GM12878 (cell line): ENCODE measurements around the gene CCBE1.

Experiments used
- CHD1 ChIP-seq: IDR thresholded peaks from 2 replicates; pipeline ENCODE4 v1.6.1; 2012; ENCODE audit warnings: low read depth, low read length, improper control_type of control experiment
- EZH2 ChIP-seq: IDR thresholded peaks from 2 replicates; pipeline ENCODE4 v1.6.1; 2012; ENCODE audit warnings: low read depth, mild to moderate bottlenecking, control low read depth, inconsistent platforms, low read length, borderline replicate concordance; ENCODE audit not compliant: control insufficient read depth
- JUNB ChIP-seq: IDR thresholded peaks from 2 replicates; pipeline ENCODE4 v1.6.1; 2016; ENCODE audit warnings: antibody characterized with exemption, mild to moderate bottlenecking
- MYC ChIP-seq: IDR thresholded peaks from 2 replicates; pipeline ENCODE4 v1.6.1; 2011; ENCODE audit warnings: mild to moderate bottlenecking, low read length, moderate library complexity, inconsistent platforms; ENCODE audit not compliant: insufficient read depth, insufficient replicate concordance, insufficient read length, severe bottlenecking
- RAD51 ChIP-seq: fragments of 450-650 bp; IDR thresholded peaks from 2 replicates; pipeline ENCODE4 v1.6.1; 2016; ENCODE audit warnings: moderate library complexity, mild to moderate bottlenecking, inconsistent platforms
- ZNF24 ChIP-seq: fragments of 450-650 bp; IDR thresholded peaks from 2 replicates; pipeline ENCODE4 v1.6.1; 2017; ENCODE audit warnings: antibody characterized with exemption, mild to moderate bottlenecking
- ZZZ3 ChIP-seq: IDR thresholded peaks from 2 replicates; pipeline ENCODE4 v1.6.1; 2011; ENCODE audit warnings: low read depth; ENCODE audit not compliant: control insufficient read depth, insufficient read length
- TF ChIP-seq, protein P1 (sequence below), 3 experiments: IDR thresholded peaks in 2 of 3; conservative IDR thresholded peaks in 1 of 3; 2 replicates each; pipeline ENCODE4 v1.5.1; 2011; ENCODE audit warnings: low read depth in 3 of 3, low read length in 3 of 3, mild to moderate bottlenecking in 3 of 3, control low read depth in 2 of 3, moderate library complexity in 2 of 3, inconsistent platforms in 1 of 3, mixed read lengths in 1 of 3; ENCODE audit not compliant: control insufficient read depth in 2 of 3, insufficient read depth in 1 of 3; ENCODE audit errors: extremely low read depth in 1 of 3

GRCh38 chr18:59607078-59607379, 90.2 kb downstream of the CCBE1 start:
- no peak for TF ChIP-seq RAD51
- TF ChIP-seq ZNF24, result no peak
- no peak for TF ChIP-seq JUNB
- TF ChIP-seq EZH2, result no peak
- TF ChIP-seq CHD1, result no peak
- no peak for TF ChIP-seq MYC
- TF ChIP-seq, protein P1, sequence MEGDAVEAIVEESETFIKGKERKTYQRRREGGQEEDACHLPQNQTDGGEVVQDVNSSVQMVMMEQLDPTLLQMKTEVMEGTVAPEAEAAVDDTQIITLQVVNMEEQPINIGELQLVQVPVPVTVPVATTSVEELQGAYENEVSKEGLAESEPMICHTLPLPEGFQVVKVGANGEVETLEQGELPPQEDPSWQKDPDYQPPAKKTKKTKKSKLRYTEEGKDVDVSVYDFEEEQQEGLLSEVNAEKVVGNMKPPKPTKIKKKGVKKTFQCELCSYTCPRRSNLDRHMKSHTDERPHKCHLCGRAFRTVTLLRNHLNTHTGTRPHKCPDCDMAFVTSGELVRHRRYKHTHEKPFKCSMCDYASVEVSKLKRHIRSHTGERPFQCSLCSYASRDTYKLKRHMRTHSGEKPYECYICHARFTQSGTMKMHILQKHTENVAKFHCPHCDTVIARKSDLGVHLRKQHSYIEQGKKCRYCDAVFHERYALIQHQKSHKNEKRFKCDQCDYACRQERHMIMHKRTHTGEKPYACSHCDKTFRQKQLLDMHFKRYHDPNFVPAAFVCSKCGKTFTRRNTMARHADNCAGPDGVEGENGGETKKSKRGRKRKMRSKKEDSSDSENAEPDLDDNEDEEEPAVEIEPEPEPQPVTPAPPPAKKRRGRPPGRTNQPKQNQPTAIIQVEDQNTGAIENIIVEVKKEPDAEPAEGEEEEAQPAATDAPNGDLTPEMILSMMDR (IDR thresholded peaks at IDR 0.05 in 2 of 3, conservative IDR thresholded peaks at IDR 0.05 in 1 of 3; ENCODE audit: control insufficient read depth in 2 of 3, extremely low read depth in 1 of 3, insufficient read depth in 1 of 3, low read depth in 3 of 3, low read length in 3 of 3), result no peak
- TF ChIP-seq ZZZ3, result no peak
